Activated CD8-positive, alpha-beta memory T cell treated with anti-CD3 and anti-CD28 coated beads, Interleukin-2, amount 50 U/mL, for 4 hours (primary cell): Measurements from ENCODE around the gene GIPC1.
"Not testable (repeated sequence)": the region's sequence is repeated elsewhere in the genome, so short reads cannot be mapped to it uniquely, and the experiment has no call there.

ENCODE experiments used
- DNase-seq: peaks from one replicate; pipeline ENCODE4 v3.0.0-alpha.2; 2020

Gene GIPC1

DNA sequence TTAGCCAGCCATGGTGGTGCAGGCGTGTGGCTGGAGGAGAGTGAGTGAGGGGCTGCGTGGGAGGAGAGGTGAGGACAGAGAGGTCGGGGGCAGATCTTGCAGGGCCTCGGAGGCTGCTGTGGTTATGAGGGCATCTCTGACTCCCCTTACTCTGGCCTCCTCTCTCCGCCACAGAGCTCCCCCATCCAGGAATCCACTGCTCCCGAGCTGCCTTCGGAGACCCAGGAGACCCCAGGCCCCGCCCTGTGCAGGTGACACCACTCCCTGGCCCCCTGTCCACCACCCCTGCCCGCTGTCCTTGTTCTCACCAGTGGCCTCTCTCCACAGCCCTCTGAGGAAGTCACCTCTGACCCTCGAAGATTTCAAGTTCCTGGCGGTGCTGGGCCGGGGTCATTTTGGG is 28.5 kb downstream of the GIPC1 start:
- DNase-seq: no peak

DNA sequence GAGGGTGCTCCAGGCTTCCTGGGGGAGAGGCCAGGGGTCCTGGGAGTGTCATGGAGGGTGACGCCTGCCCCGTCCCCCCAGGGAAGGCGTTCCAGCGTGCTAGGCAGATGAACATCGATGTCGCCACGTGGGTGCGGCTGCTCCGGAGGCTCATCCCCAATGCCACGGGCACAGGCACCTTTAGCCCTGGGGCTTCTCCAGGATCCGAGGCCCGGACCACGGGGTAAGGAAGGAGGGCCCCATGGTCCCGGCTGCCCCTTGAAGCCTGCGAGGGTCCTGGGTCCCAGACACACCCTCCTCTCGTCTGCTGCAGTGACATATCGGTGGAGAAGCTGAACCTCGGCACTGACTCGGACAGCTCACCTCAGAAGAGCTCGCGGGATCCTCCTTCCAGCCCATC is 32.2 kb downstream of the GIPC1 start:
- no peak for DNase-seq

DNA sequence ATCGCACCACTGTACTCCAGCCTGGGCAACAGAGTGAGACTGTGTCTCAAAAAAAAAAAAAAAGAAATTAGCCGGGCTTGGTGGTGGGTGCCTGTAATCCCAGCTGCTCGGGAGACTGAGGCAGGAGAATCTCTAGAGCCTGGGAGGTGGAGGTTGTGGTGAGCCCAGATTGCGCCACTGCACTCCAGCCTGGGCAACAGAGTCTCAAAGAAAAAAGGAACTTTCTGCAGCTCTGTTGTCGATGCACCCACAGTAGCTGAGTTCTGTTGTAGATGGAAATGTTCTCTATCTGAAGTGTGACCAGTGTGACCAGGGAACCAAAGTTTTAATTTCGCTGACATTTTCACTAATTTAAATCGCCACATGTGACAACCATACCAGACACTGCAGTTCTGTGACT is 33.5 kb downstream of the GIPC1 start:
- not testable (repeated sequence) for DNase-seq

DNA sequence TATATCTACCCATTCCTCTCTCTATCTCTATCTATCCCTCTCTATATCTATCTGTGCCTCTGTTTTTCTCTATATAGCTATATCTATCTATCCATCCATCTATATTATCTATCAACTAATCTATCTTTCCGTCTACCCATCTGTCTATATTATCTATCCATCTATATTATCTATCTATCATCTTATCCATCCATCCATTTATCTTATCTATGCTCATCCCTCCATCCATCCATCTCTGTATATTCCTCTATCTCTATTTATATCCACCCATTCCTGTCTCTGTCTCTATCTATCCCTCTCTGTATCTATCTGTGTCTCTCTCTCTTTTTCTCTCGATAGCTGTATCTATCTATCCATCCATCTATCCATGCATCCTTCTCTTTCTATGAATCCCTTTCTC is 35.0 kb downstream of the GIPC1 start:
- DNase-seq: no peak

DNA sequence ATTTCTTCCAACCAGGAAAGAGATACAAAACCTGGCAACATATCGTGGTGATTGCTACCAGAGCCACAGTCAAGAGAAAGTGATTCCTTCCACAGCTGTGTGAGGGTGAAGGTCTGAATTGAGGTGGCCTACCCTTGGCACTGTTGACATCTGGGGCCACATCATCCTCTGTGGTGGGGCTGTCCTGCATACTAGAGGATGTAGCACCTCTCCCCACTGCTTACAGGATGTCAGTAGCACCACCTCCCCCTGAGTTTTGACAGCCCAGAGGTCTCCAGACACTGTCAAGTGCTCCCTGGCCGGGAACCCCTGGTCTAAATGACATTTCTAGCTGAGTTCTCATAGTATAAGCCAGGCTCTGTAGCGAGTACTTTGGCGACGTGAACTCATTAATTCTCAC is 36.2 kb downstream of the GIPC1 start:
- no peak for DNase-seq

DNA sequence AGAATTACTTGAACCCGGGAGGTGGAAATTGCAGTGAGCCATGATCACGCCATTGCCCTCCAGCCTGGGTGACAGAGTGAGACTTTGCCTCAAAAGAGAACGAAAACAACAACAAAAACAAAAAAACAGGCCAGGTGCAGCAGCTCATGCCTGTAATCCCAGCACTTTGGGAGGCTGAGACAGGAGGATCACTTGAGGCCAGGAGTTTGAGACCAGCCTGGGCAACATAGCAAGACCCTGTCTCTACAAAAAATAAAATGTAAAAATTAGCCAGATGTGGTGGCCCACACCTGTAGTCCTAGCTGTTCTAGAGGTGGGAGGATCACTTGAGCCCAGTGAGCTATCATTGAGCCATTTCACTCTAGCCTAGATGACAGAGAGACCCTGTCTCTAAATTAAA is 43.6 kb downstream of the GIPC1 start:
- not testable (repeated sequence) for DNase-seq

DNA sequence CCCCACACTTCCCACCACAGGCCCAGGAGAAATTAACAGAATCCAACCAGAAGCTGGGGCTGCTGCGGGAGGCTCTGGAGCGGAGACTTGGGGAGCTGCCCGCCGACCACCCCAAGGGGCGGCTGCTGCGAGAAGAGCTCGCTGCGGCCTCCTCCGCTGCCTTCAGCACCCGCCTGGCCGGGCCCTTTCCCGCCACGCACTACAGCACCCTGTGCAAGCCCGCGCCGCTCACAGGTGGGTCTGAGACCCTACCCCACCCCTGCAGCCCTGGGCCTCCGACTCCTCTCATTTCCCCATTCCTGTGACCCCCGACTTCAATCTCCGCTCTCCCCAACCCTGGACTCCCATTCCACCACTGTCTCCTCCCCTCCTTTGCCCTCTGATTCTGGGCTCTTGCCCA is 45.1 kb downstream of the GIPC1 start:
- DNase-seq: no peak

DNA sequence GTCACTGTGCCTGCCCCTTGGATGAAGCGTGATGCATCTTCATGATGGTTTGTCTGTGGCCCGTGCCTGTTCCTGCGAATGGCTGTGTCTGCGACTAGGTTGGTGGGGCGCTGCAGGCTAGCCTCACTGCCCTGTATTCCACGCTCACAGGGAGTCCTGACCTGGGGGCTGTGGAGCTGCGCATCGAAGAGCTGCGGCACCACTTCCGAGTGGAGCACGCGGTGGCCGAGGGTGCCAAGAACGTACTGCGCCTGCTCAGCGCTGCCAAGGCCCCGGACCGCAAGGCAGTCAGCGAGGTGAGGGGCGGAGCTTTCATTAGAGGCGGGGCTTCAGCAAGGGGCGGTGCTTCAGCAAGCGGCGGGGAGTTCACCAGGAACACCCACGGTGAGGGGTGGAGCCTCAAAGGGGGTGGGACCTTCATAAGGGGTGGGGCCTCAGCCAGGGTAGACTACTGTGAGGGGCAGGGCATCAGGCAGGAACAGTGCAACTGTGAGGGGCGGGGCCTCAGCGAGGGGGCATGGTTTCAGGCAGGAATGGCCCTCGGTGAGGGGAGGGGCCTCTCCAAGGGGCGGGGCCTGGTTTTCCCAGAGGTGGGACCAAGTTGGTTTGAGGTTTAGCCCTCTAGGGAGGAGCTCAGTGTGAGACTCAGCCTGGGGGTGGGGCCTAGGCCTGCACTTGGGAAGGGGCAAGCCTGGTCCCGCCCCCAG is 45.6 kb downstream of the GIPC1 start:
- no peak for DNase-seq

DNA sequence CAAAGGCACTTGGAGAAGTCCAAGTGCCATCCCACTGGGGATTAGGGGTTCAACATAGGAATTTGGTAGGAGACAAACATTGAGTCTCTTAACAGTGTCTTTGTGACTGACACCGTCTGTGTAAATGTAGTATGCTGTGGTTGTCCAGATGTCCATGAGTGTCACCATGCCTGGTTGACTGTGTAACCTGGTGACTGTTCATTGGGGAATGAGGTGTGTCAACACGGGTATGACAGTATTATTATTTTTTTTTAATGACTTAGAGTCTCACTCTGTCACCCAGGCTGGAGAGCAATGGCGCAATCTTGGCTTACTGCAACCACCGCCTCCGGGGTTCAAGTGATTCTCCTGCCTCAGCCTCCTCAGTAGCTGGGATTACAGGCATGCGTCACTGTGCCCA is 46.6 kb downstream of the GIPC1 start:
- DNase-seq: no peak

DNA sequence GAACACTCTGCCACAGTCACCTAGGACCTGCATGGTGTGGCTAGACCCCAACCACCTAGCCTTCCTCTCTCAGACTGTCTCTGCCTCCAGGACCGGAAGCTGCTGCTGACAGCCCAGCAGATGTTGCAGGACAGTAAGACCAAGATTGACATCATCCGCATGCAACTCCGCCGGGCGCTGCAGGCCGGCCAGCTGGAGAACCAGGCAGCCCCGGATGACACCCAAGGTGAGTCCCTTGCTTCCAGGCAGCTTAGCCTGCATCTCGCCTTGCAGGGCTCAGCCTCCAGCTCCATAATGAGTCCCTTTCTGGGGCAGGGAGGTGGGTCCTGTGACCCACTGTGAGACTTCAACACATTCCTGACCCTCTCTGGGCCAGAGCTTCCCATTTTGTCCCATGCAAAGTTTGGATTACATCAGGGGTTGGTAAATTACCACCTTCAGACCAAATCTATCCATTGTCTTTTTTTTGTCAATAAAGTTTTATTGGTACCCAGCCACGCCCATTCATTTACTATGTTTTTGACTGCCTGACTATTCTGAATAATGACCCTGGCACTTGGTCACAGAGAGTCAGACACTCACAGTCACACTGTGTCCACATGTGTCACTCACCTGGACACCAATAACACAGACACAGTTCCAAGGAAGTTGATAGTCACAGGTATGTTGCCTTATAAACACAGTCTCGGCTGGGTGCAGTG is 49.4 kb downstream of the GIPC1 start:
- no peak for DNase-seq

DNA sequence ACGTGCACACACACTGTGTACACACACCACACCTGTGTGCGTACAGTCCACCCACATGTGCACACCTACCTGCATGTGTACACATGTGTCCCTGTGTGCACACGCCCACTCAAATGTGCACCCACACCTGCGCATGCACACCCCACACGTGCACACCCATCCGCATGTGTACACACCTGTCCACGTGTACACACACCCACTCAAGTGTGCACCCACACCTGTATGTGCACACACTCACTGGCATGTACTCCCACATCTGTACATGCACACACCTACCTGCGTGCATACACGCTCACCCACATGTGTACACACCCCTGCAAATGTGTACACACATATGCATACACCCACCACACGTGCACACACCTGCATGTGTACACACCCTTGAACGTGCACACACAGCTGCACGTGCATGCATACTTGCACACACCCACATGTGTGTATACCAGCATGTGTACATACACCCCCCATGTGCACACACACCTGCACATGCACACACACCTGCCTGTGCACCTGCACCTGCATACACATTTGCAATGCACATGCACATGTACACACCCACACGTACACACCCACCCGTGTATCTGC is 52.2 kb downstream of the GIPC1 start:
- DNase-seq: no peak

DNA sequence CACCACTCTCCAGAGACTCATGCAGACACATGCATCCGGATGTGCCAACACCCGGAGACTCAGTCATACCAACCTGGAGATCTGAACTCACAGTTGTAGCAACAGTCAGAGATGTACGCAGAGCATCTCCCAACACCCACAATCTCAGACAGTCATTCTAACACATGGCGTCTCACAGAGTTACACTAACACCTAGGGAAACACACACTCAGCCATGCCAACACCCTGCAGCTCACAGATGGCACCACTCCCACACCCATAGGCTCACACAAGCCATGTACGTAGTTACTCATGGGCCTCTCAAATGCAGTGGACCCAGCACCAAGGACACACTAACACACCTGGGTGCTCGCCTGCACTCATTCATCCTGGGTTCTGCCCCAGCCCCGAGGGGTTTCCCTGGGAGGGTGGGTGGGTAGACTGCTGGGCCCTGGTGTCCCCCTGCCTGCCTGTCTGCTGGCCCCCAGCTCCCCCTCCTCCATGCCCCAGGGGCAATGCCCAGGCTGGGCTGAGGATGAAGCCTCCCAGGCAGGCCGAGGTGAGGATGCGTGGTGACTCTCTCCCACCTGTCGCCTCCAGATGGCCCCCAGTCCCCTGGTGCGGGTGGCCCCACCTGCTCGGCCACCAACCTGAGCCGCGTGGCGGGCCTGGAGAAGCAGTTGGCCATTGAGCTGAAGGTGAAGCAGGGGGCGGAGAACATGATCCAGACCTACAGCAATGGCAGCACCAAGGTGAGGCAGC is 52.9 kb downstream of the GIPC1 start:
- no peak for DNase-seq

DNA sequence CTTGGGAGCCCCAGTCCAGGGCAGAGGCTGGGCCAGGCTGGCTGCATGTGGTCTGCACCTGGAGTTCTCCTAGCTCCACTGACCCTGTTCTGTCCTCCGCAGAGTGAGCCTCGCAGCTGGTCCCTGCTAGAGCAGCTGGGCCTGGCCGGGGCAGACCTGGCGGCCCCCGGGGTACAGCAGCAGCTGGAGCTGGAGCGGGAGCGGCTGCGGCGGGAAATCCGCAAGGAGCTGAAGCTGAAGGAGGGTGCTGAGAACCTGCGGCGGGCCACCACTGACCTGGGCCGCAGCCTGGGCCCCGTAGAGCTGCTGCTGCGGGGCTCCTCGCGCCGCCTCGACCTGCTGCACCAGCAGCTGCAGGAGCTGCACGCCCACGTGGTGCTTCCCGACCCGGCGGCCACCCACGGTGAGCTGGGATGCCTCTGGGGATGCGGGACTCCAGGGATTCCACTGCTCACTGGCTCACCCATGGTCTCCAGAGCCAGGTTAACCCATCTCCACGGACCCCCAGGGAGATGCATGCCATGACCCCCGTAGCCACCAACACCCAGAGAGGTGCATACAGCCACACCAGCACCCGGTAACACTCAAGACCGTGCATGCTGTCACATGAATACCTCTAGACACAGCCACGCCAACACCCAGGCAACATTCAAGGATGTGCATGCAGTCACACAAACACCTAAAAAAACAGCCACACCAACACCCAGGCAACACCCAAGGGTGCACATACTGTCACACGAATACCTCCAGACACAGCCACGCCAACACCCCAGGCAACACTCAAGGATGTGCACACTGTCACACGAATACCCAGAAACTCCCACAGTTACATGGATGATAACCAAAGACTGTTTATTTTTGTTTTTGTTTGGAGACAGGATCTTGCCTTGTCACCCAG is 54.6 kb downstream of the GIPC1 start:
- DNase-seq: no peak

DNA sequence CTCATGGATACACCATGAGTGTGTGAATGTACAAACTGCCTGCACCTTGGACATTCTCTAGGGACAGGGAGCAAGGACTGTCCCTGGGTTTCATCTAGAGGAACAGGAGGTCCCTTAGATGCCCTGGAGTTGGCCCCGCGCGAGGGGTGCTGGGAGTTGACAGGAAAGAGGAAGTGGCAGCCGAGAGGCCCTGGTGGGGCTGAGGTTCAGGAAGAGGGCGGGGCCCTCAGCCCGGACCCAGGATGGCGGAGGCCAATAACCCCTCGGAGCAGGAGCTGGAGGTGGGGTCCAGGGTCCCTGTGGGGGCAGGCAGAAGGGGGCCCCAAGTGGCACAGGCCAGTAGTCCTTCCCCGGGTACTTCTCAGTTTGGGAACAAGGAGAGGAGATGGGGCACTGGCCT is 55.9 kb downstream of the GIPC1 start:
- peak; percentile 70 for DNase-seq

DNA sequence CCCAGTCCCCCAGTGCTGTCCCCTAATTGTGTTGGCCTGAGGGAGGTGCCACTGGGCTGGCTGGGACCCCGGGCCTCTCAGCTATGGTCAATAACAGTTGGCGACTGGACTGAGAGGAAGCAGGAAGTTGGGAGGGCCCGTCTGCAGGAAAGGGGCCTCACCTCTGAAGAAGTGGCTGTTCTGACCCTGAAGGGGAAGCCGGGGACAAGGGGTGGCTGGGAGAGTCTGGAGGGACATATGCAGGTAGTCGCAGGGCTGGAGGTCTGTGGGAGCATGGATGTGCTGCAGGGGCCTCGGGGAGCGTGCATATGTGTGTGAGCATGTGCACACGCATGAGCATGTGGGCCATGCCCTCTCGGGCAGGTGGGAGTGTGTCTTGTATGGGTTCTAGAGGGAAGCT is 56.9 kb downstream of the GIPC1 start:
- DNase-seq: no peak

DNA sequence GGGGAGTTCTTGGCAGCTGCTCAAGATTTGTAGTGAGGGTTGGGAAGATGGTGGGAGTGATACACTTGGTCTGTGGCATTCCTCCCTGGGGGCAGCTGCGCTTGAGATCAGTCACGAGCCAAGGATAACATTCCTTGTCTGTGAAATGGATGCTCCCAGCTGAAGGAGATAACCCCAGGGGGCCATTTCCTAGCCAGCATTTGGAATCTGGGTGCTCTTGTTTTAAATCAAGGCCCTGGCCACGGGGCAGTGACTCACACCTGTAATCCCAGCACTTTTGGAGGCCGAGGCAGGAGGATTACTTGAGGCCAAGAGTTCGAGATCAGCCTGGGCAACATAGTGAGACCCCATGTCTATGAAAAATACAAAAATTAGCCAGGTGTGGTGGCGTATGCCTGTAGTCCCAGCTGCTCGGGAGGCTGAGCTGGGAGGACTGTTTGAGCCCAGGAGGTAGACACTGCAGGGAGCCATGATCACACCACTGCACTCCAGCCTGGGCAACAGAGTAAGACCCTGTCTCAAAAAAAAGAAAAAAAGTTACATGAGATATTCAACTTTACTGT is 58.3 kb downstream of the GIPC1 start:
- DNase-seq: no peak

DNA sequence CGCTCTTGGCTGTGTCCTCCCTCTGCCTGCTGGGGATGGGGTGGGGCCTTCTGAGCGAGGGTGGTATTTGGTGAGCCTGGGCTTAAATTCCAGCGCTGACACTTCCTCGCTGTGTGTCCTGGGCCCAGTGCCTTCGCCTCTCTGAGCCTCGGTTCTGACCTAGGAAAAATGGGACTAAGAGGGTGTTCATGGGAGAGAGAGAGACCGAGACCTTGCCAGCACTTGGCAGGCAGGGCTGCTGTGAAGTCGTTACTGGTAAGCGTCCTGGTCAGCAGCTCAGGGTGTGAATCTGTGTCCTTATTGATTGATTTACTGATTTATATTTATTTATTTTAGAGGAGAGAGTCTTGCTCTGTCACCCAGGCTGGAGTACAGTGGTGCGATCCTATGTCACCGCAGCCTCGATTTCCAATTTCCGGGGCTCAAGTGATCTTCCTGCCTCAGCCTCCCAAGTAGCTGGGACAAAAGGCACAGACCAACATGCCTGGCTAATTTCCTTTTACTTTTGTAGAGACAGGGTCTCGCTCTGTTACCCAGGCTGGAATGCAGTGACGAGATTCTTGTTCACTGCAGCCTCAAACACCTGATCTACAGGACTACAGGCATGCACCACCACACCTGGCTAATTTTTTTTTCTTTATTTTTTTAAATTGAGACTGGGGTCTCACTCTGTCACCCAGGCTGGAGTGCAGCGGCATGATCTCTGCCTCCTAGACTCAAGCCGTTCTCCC is 60.4 kb downstream of the GIPC1 start:
- DNase-seq: no peak

DNA sequence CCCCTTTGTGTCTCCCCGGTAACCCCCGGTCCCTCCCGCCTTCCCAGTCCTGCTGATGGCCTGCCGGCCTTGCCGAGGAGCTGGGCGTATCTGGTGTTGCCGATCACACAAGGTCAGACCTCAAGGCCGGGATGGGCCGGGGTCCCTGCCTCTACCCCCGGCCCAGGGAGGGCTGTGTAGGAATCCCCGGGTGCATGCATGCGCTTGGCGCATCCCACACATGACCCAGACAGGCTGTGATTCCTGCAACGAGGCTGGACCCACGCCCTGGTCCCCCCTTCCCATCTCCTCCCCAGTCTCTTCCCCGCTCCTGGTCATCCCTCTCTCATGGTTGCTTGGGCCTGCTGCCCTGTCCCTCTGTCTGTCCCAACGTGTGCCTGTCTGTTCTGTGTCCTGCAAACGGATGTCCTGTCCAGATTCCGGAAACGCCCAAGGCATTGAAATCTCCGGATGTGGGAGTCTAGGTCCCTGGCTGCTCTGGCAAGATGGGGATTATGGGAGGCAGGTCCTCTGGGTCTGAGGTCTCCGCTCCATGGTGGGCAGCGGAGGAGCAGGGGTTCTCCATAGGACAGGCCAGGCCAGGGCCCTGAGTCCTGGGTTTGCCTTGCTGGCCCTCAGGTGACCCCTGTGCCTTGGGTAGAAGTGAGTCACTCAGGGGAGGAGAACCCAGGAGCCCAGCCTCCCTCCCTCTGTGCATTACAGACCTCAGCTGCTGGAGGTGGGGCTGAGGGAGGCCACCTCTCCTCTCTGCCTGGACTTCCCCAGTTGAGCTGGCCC is 61.2 kb downstream of the GIPC1 start:
- peak; percentile 57 for DNase-seq

DNA sequence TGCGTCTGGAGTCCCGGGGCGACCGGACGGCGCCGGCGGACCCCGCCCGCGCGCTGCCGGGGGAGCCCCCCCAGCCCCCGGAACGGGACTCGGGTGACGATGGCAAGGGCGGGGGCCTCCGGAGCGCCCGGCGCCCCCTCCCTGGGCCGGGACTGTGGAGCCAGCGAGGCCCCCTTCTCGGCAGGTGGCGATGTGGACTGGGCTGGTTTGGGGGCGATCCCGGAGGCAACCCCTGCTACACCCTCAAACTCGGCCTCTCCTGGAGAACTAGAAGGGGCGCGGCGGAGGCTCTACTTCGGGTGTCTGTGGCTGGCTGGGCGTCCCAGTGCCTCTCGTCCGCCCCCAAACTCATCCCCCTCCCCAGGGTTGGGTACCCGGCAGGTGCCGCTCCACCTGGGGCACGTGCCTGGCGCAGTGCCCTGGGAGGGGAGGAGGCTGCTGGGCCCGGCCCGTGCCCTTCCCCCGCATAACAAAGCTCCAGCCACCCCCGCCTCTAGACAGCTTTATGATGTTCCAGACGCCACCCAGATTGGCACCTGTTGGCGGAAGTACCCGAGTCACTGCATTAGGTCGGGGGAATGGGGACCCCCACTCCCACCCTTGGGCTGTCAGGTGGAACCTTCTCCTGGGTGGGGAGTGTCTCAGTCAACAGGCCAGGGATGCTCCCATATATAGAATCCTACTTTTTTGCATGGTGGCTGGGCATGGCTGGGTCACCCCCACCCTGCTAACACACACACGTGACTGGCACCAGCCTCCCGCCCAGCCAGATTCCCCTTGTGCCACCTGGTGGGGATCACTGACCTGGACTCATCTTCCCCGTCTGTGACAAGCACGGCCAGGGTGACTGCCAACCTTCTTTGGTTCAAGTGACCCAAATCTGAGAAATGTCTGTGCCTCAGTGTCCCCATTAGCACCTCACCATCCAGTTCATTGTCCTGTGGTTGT is 62.1 kb downstream of the GIPC1 start:
- DNase-seq: peak; percentile 69
